Tibial nerve (tissue), 4 donors: Measurements from ENCODE around the gene MCC. TPM values are rescaled to one million over a fixed set of nuclear protein-coding genes. Genes with fewer than 3 reads are reported as not detected.

Experiments used
- DNase-seq, 2 donors: peaks; one replicate each; pipeline ENCODE4 v3.0.0-alpha.2; 2019; ENCODE audit warnings: low spot score in 2 of 2
- H3K27ac ChIP-seq, 4 donors: fragments of 200-600 bp; sonication (generic) in 3 of 4; one replicate each; pipeline ENCODE4 v1.5.1; 2017 to 2019; ENCODE audit warnings: mild to moderate bottlenecking in 1 of 4
- H3K27me3 ChIP-seq, 2 donors: fragments of 200-600 bp; sonication (generic) in 1 of 2; one replicate each; pipeline versions ENCODE4 v1.5.1 to v1.6.0; 2017 to 2019
- H3K36me3 ChIP-seq, 3 donors: fragments of 200-600 bp; sonication (generic); one replicate each; pipeline ENCODE4 v1.5.1; 2018 to 2019
- H3K4me1 ChIP-seq, 4 donors: fragments of 200-600 bp; sonication (generic) in 3 of 4; one replicate each; pipeline ENCODE4 v1.5.1; 2017 to 2019
- H3K4me3 ChIP-seq, 4 donors: fragments of 200-600 bp; sonication (generic) in 3 of 4; one replicate each; pipeline ENCODE4 v1.5.1; 2017 to 2019; ENCODE audit warnings: mild to moderate bottlenecking in 1 of 4, moderate library complexity in 1 of 4
- H3K9me3 ChIP-seq, 4 donors: fragments of 200-600 bp; sonication (generic) in 3 of 4; one replicate each; pipeline ENCODE4 v1.5.1; 2017 to 2019
- CTCF ChIP-seq, 5 experiments: fragments of 200-600 bp in 3 of 5; fragments of 450-650 bp in 2 of 5; sonication (generic) in 3 of 5; IDR thresholded peaks; one replicate each; pipeline ENCODE4 v1.5.1; 2016 to 2019; ENCODE audit warnings: antibody characterized with exemption in 5 of 5, mild to moderate bottlenecking in 3 of 5, moderate library complexity in 2 of 5
- EP300 ChIP-seq, 2 donors: sonication (generic); formaldehyde crosslinking; IDR thresholded peaks; one replicate each; pipeline ENCODE4 v1.6.1; 2017; ENCODE audit warnings: antibody characterized with exemption in 2 of 2, mild to moderate bottlenecking in 1 of 2
- POLR2A ChIP-seq, 2 donors: fragments of 450-650 bp; IDR thresholded peaks; one replicate each; pipeline ENCODE4 v1.6.1; 2017; ENCODE audit warnings: antibody characterized with exemption in 2 of 2, mild to moderate bottlenecking in 2 of 2, moderate library complexity in 2 of 2
- WGBS, 2 donors: methylation state at CpG; one replicate each; pipeline ENCODE4 v1.1.5; 2018; 5-methylcytosine and 5-hydroxymethylcytosine counted together
- total RNA-seq, 4 donors: library from RNA; depleted of rRNA; stranded (reverse); fragments of >200 nt; gene quantifications; one replicate each; pipeline ENCODE4 v1.1.0, GENCODE V29; 2016

The MCC gene
- total RNA-seq, 4 donors from 2014 or later, result 55.5 to 122 (median 80.9) TPM

- Histone ChIP-seq H3K4me3 (no peak overlapping the region), H3K36me3 (no peaks in the 10 kb centered on the region), H3K4me1 (peaks cover 0 to 54% (median 19%) of the 10 kb centered on the region in 4 donors), H3K9me3 (no peaks in the 10 kb centered on the region), H3K27me3 (no peaks in the 10 kb centered on the region), H3K27ac (no peak overlapping the region)
- no peak for TF ChIP-seq EP300 (IDR thresholded peaks at IDR 0.05)
- TF ChIP-seq POLR2A (IDR thresholded peaks at IDR 0.05), result no peak
- no peak for TF ChIP-seq CTCF (IDR thresholded peaks at IDR 0.05)
- WGBS, 2 donors, result 92 to 97% methylated on average over 3 of the region's 3 CpGs
- no peak for DNase-seq
These were observed 235.2 kb downstream of the MCC start for GRCh38 chr5:113253037-113253436.

GRCh38 chr5:113252066-113252465, 236.2 kb downstream of the MCC start:
- TF ChIP-seq CTCF (IDR thresholded peaks at IDR 0.05) (no peak), EP300 (IDR thresholded peaks at IDR 0.05) (no peak), POLR2A (IDR thresholded peaks at IDR 0.05) (no peak)
- Histone ChIP-seq H3K36me3 (no peaks in the 10 kb centered on the region), H3K27me3 (no peaks in the 10 kb centered on the region), H3K4me1 (peaks cover 0 to 56% (median 19%) of the 10 kb centered on the region in 4 donors), H3K4me3 (no peak overlapping the region), H3K9me3 (no peaks in the 10 kb centered on the region), H3K27ac (peak overlapping the region in 1 of 4 donors; percentile 78)
- no peak for DNase-seq
- 84 to 85% methylated on average over 7 of the region's 7 CpGs for WGBS, 2 donors

- H3K36me3 ChIP-seq, result no peaks in the 10 kb centered on the region
These were observed 237.8 kb downstream of the MCC start for GRCh38 chr5:113250341-113250953.

GRCh38 chr5:113249206-113249605, 239.0 kb downstream of the MCC start:
- H3K36me3 ChIP-seq, result no peaks in the 10 kb centered on the region
- no peak for DNase-seq
- WGBS, 2 donors, result 76 to 84% methylated on average over 1 of the region's 1 CpG
- peaks cover 0 to 51% (median 19%) of the 10 kb centered on the region in 4 donors for H3K4me1 ChIP-seq
- H3K9me3 ChIP-seq, result no peaks in the 10 kb centered on the region
- TF ChIP-seq EP300 (IDR thresholded peaks at IDR 0.05) (no peak), POLR2A (IDR thresholded peaks at IDR 0.05) (no peak)
- H3K27me3 ChIP-seq, result no peaks in the 10 kb centered on the region
- H3K4me3 ChIP-seq, result no peak overlapping the region
- peak overlapping the region in 3 of 4 donors; percentile 48 to 78 (median 77) for H3K27ac ChIP-seq

More at GRCh38 chr5:113250341-113250953, 237.8 kb downstream of the MCC start:
- WGBS, 2 donors, result 10 to 17% methylated on average over 7 of the region's 7 CpGs
- TF ChIP-seq EP300 (IDR thresholded peaks at IDR 0.05) (peak; percentile 67 to 88), CTCF (IDR thresholded peaks at IDR 0.05) (no peak)
- Histone ChIP-seq H3K4me1 (peaks cover 0 to 57% (median 19%) of the 10 kb centered on the region in 4 donors), H3K9me3 (no peaks in the 10 kb centered on the region), H3K27ac (peak overlapping the region in 3 of 4 donors; percentile 10 to 78 (median 77)), H3K4me3 (no peak overlapping the region), H3K27me3 (no peaks in the 10 kb centered on the region)
- peak; percentile 42 to 74 for DNase-seq

GRCh38 chr5:113246361-113246870, 241.8 kb downstream of the MCC start:
- DNase-seq, result peak in 1 of 2 donors; percentile 16
- WGBS, 2 donors, result 54 to 59% methylated on average over 5 of the region's 5 CpGs
- Histone ChIP-seq H3K4me1 (peaks cover 0 to 43% (median 15%) of the 10 kb centered on the region in 4 donors), H3K4me3 (peak overlapping the region in 2 of 4 donors; percentile 10 to 28), H3K27me3 (no peaks in the 10 kb centered on the region), H3K36me3 (no peaks in the 10 kb centered on the region), H3K27ac (peak overlapping the region; percentile 48 to 85 (median 72)), H3K9me3 (no peaks in the 10 kb centered on the region)
- TF ChIP-seq CTCF (IDR thresholded peaks at IDR 0.05) (no peak), EP300 (IDR thresholded peaks at IDR 0.05) (peak in 1 of 2 donors; percentile 37)
